Nucleus accumbens (tissue), 56 donors: Measurements from ENCODE around the gene SUGP2.

ENCODE experiments used
- DNase-seq, 56 donors: peaks; one replicate each; lab custom pipeline; 2025; lab: John Stamatoyannopoulos, UW

The SUGP2 gene

DNA sequence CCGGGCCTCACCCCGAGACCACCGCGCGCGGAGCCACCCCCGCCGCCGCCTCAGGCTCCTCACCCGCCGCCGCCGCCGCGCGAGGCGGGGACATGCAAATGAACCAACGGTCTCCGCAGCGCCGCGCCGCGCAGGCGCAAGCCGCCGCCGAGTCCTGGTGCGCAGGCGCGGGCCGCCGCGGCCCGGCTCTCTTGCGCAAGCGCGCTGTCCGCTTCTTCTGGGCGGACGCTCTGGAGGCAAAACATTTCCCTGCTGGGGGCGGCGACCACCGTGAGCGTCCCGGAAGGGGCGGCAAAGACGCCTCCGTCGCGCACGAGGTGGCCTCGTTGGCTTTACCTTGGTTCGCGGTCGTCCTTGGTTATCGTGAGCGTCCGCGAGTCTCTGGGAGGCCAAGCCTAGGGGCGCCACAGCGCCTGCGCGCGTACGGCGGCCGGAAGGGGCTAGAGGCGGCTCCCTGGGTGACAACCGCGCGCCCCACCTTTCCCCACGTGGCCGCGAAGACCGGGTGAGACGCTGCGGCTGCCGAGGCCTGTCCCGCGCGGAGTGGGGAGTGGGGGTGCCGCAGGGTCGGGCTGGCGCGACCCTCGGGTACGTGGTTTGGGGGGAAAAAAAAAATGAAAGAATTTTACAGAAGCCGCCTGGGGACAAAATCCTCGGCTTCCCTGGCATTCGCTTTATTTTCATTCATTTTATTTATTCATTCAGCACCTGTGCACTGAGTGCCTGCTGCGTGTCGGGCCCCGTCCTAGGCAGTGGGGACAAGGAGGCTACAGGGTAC, at the start of gene SUGP2, which contains the start of gene ARMC6:
TSS of gene SUGP2 (minus strand) at position 92 of the 778 bp plus-strand sequence. CDS start 2,446 bp downstream, outside the sequence.
TSS of gene ARMC6 (plus strand) at position 178 of the 778 bp plus-strand sequence. CDS start 607 bp downstream, outside the sequence.
- DNase-seq = peak in 54 of 56 donors; percentile 35 to 100 (median 88)

DNA sequence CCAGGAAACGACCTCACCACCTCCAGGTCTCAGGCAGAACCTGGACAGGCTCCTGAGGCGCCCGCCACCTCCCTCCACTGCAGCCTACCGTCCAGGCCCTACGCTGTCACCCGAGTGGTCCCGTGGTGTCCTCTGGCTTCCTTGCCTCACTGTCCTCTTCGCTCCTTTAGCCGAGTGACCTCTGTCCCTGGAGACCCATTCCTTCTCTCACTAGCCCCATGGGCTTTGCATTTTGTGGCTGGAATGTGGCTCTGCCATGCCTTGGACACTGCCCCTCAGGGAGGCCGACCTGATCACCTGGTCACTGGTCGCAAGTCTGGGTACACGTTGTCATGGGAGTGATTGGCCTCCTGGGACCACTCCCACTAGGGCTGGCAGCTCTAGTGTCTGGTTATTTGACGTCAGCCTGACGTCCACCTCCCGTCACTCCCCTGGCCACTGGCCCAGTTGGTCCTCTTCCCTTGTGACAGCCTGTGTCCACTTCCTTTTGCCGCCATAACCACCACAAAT, 48.4 kb upstream of the SUGP2 start:
- peak in 1 of 56 donors; percentile 6 for DNase-seq

DNA sequence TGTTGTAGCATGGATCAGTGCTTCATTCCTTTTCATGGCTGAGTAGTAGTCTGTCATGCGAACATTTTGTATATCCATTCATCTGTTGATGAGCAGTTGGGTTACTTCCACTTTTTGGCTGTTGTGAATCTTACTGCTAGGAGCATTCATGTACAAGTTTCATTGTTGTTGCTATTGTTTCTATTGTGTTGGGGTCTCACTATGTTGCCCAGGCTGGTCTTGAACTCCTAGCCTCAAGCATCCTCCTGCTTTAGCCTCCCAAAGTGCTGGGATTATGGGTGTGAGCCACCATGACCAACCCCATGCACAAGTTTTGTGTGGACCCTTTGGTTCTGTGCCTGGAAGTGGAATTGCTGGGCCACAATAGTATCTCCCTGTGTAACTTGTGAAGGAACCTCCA, 46.3 kb upstream of the SUGP2 start:
- DNase-seq = no peak

DNA sequence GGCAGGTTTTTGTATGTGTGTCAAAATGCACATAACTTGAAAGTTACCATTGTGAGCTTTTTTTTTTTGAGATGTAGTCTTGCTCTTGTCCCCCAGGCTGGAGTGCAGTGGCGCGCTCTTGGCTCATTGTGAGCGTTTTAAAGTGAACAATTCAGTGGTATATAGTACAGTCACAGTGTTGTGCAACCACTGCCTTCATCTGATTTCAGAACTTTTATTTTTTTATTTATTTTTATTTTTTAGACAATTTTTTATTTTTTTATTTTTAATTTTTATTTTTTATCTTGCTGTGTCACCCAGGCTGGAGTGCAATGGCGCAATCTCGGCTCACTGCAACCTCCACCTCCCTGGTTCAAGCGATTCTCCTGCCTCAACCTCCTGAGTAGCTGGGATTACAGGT, 45.5 kb upstream of the SUGP2 start:
- DNase-seq = no peak

DNA sequence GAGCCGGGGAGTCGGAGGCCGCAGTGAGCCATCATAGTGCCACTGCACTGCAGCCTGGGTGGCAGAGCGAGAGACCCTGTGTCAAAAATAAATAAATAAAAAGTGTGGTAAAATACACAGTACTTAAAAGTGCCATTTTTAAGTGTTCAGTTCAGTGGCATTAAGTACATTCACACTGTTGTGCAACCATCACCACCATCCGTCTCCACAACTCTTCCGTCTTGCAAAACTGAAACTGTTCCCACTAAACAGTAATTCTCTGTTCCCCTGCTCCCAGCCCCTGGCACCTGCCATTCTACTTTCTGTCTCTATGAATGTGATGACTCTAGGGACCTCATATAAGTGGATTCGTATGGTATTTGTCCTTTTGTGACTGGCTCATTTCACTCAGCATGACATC, 43.8 kb upstream of the SUGP2 start:
- DNase-seq = no peak

DNA sequence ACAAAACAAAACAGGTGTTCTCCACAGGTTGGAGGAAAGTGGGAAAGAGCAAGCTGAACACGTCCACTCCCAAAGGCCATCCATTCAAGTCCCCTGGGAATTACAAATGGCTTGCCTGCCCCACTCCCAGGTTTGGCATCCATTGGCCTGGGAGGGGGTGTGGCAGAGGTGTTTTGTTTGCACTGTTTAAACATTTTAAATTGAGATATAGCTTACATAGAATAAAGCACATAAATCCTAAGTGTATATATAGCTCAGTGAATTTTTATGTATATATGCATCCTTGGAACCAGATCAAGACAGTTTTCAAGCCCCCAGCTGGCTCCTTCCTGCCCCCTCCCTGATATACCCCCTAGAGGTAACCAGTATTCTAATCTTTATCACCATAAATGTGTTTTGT, 43.2 kb upstream of the SUGP2 start:
- DNase-seq = no peak

DNA sequence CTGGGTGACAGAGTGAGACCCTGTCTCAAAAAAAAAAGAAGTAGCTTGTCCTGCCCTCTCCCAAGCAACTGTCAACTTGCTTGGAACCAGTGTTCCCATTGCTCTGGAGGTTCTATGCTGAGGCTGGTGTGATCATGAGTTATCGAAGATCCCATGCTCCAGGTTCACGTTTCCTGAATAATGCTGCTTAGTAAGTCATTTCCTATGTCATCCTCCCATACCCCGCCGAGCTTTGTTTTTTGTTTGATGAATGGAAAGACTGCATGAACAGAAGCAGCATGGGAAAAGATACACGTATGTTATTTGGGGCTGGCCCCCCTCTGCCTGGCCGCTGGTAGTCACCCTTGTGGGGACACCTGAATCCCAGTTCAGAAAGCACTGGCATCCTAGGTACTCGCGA, 41.8 kb upstream of the SUGP2 start:
- DNase-seq = no peak

DNA sequence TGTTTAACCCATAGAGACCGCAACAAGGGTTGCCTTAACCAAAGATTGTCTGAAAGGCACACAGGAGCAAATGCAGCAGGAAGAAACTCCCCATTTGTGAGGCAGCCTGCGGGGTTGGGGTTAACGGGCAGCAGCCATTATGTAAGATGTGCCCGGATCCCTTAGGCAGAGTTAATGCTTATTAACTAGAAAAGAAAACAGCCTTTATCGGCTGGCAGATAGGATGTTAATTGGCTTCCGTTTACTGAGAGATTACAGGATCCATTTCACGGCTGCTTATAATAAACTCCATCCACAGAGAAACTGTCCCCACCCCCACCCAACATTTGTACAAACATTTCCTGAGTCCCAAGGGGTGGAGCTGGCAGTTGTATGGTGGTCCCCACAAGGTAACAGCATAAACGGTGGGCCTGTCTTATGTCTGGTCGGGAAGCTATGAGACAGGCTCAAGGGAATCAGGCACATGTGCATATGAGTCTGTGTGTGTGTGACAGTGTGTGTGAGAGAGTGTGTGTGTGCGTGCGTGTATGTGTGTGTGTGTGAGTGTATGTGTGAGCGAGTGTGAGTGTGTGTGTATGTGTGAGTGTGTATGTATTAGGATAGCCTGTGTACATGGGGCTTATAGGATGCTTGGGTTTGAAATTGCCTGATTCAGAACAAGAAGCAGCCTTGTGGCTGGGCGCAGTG, 41.0 kb upstream of the SUGP2 start:
- DNase-seq = no peak

DNA sequence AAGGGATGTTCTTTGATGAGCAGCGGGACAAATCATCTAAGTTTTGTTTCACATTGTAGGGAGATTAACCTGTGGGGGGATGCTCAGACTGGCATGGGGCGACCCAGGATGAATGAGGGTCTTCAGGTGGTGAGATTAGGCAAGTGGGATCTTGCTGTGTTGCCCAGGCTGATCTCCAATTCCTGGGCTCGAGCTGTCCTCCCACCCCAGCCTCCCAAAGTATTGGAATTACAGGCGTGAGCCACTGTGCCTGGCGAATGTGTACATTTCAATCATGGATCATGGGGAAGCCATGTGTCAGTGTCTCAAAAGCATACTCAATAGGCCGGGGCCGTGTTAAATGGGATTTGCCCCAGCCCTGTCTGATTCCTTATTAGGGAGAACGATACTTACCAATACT, 38.6 kb upstream of the SUGP2 start:
- DNase-seq = no peak

DNA sequence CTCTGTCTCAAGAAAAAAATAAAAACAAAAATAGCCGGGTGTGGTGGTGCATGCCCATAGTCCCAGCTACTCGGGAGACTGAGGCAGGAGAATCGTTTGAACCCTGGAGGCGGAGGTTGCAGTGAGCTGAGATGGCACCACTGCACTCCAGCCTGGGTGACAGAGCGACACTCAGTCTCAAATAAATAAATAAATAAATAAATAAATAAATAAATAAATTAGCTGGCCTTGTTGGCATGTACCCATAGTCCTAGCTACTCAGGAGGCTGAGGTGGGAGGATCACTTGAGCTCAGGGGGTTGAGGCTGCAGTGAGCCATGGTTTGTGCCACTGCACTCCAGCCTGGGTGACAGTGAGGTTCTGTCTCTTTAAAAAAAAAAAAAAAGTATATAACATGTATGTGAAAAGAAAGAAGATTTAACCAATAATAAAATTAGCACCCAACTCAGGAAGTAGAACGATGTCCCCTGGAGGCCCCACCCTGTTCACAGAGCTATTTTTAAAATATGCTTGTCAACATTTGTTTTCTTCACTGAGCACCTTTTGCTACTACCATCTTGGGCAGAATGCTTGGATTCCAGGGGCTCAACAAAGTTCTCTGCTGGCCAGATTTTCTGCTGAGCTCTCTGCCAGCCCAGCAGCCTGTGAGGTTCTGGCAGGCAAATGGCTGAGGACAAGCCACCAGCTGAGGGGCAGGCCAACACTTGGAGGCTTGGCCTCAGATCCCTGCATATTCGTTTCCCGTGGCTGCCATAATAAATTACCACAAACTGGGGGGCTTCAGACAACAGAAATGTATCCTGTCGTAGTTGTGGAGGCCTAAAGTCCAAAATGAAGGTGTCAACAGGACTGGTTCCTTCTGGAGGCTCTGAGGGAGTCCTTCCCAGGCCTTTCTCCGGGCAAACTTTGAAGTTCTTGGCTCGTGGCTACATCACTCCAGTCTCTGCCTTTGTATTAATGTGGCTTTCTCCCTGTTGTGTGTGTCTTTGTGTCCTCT, 35.6 kb upstream of the SUGP2 start:
- peak in 11 of 56 donors; percentile 8 to 38 (median 21) for DNase-seq

DNA sequence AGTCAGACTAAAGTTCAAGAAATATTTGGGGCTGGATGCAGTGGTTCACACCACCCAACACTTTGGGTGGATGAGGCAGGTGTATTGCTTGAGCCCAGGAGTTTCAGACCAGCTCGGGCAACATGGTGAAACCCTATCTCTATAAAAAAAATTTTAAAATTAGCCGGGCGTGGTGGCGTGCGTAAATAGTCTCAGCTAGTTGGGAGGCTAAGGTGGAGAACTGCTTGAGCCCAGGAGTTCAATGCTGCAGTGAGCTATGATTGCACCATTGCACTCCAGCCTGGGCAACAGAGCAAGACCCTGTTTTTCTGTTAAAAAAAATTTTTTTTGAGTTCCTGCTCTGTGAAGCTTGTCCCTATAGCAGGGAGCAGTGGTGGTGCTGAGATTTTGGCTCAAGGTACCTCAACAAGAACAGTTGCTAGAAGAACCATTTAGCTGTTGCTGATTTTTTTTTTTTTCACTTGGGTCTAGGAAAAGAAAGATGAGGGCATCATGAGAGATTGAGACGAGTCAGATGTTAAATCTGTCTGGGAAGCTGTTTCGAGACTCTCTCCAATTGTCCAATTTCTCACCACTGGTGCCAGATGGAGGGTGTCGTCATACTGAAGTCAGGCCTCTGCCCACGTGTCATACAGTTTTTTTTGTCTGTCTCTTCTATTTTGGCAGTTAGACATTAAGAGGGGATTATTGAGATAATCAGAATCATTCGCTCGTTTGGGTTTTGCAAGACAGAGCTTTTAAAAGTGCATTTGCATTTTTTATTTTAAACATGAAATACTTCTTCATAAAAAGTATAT, 34.2 kb upstream of the SUGP2 start:
- DNase-seq = no peak

DNA sequence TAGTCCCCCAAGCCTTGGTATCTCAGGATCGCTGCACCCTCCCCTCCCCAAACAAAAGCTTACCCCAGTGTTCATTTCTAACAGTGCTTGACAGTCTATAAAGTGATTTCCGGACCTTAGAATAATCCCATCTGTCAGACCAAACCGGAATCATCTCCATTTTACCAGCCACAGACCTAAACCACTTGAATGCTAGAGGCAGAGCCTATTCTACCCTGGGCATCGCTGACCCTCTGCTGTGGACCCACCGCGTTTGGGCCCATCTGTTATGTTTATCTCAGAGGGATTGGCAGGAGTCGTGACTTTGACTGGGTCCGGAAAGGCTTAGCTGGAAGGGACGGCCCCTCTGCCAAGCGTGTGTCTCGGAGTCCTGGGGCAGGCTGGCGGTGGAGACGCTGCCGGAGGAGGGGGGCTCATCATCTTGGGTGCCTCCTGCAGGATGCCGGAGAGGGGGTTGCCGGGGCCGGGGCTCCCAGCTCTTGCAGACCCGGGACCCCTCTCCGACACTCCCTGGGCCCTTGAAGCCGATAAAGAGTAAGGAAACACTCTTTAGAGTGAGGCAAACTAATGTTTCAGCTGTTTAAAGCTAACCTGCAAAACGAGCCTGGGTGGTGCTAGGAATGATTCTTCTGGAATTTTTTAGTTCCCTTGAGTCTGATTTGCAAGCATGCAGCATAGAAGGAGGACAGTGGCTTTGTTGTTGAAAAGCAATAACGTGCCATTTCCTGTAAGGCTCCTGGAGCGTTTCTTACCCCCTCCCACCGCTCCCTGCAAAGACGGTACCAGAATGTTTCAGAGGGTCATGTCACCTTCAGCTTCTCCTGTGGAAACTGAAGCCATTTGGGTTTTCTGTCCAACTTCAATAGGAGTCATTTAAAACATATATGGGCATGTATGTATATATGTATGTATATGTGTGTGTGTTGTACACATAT, 31.8 kb upstream of the SUGP2 start:
- DNase-seq = peak in 8 of 56 donors; percentile 3 to 29 (median 10)

DNA sequence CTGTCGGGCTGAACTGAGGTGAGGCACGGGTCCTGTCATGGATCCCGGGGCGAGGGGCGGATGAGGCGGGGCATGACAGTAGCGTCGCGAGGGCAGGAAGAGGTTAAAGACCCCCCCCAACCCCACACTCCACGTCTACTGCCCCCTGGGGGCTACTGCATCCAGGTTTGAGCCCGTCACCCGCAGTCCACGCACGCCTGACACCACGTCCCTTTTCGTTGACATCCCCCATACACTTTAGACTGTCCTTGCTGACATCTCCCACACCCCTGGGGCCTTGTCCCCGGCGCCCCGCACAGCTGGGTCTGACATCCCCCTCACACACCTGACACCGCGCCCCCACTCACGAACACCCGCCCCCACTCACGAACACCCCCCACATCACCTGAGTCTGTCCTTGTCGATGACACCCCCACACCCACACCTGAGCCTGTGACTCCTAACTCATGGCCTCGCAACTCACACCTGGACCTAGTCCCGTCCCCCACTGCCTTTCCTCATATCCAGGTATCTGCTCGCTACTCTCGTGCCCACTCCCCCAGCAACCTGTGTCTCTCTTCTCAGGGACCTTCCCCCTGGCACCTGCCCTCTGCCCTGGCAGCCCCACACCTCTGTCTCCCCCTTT, 30.9 kb upstream of the SUGP2 start:
- DNase-seq = peak in 5 of 56 donors; percentile 44 to 68 (median 63)

DNA sequence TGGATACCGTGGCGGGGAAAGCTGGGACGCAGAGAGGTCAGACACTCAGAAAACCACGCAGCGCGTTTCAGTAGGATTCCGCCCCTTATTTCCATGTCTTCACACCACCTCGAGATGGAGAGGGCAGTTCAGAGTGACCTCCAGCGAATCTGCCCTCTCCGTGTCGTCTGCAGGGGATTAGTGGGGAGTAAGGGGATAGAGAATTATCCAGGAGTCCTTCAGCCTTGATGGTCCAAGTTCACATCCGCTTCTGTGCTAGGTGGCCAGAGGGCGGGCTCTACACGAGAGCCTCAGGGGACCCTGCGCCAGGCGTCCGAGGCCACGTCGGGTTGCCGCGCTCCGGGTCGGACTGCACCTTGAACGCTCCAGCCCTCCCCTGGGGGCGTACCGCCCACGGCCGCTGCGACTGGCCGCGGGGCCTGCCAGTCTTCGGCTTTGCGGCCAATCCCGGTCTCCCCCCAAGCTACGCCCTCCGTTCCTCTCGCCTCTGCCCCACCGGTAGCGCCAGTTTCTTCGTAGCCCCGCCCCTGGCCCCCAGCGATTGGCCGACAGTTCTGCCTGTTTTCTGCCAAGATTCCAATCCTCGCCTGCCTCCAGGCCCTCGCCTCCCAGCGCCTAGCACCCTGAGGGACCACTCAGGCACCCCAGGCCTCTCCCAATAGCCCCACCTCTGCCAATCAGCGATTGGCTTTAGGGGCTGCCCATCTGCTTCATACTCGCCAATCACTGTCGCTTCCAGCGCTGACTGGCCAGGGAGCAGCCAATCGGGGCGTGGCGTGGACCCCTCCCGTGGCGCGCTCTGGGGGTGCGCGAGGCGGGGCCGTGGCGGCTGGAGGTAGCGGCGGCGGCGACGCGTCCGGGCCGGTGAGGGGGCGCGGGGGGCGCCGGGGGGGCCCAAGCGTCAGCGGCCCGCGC, 30.1 kb upstream of the SUGP2 start, which contains the start of gene SLC25A42:
TSS of gene SLC25A42 (plus strand) at position 812 of the 915 bp plus-strand sequence. CDS start 32,131 bp downstream, outside the sequence.
- DNase-seq = peak; percentile 89 to 100 (median 100)

DNA sequence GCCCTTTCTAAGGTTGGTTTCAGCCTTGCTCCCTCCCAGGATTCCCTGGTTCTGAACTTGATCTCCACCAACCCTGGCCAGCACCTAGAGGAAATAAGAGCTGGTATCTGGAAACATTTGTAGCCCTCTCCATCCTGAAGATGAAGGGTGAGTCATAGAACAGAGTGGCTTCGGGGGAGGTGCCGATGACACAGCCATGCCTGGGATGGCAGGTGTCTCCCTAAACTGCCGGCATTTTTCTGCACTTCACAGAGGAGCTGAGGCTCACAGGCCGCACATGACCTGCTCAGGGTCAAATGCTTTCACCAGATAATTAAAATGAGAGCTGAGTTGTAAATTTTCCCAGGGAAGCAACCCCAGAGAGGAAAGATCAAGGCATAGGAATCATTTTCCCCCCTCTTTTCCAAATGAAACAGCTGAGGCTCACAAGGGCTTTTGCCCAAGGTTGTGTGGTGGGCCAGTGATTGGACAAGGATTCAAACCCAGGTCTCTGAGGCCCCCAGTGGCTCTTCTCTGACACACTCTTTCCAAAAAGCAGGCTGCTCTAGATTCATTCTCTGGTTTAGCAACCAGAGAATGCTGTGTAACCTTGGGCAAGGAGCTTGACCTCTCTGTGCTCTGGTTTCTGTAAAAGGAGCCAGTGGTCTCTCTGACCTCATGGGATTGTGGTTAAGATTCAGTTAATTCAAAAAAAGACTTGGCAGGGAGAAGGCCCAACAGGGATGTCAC, 29.3 kb upstream of the SUGP2 start:
- peak in 22 of 56 donors; percentile 2 to 67 (median 28) for DNase-seq

DNA sequence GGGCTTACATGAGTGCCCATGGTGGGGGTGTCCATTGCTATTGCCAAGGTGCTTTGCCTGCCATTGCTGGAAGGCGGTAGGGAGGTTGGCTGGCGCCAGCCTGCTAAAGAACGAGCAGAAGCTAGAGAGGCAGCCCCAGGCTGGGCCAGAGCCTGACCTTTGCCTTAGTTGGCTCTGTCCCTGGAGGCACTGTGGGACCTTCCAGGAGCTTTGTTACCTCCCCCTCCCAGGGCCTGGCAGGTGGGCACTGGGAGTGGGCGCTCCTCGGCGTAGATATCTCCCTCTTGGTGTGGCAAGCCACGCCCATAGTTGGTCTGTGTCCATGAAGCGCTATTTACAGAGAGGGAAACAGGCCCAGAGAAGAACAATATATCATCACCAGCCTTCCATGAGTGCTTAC, 28.2 kb upstream of the SUGP2 start:
- peak in 18 of 56 donors; percentile 2 to 43 (median 31) for DNase-seq
